Measurements from ENCODE around the gene TRAK1. TPM values are rescaled to one million over a fixed set of nuclear protein-coding genes. Genes with fewer than 3 reads are reported as not detected.

Gene TRAK1
- total RNA-seq, 1 experiment from 2014 or later, result 10.3 TPM

Other genes starting within 250 kb of the TRAK1 start
- gene ULK4, start 129.3 kb upstream of the TRAK1 start, total RNA-seq (2014; rRNA removed; shearing (Covaris generic)), result 2.0 and 9.6 TPM in 2 replicates
- gene CCK, start 174.8 kb downstream of the TRAK1 start, total RNA-seq (2014; rRNA removed; shearing (Covaris generic)), result not detected in 2 replicates

All from A172 (cell line).